ENCODE data around the gene SP9.

DNA sequence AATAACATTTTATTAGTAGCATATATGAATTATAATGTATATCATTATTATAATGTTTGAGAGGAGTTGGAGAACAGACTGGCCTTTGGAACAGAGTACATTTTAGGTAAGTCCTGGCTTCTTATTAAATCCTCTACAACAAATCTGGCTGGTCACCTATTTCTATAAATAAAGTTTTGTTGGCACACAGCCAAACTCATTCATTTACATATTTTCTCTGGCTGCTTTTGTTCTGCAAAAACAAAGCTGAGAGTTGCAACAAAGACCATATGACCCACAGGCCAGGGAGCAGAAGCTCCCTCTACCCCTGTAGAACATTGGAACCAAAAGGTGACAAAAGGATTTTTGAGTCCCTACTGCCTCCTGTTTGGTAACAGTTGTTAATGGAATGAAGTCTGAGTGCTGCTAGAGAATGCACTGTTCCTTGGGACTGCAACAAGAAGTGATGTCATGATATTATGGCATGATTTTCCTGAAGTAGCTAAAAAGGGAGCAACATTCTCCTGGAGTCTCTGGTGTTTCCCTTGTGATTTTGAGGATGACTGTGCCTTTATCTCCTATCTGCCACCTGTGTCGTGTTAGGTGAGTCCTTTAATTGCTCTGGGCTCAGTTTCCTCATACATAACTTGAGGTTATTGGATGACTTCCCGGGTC lies 22.0 kb upstream of the SP9 start:
- TF ChIP-seq, protein P1, sequence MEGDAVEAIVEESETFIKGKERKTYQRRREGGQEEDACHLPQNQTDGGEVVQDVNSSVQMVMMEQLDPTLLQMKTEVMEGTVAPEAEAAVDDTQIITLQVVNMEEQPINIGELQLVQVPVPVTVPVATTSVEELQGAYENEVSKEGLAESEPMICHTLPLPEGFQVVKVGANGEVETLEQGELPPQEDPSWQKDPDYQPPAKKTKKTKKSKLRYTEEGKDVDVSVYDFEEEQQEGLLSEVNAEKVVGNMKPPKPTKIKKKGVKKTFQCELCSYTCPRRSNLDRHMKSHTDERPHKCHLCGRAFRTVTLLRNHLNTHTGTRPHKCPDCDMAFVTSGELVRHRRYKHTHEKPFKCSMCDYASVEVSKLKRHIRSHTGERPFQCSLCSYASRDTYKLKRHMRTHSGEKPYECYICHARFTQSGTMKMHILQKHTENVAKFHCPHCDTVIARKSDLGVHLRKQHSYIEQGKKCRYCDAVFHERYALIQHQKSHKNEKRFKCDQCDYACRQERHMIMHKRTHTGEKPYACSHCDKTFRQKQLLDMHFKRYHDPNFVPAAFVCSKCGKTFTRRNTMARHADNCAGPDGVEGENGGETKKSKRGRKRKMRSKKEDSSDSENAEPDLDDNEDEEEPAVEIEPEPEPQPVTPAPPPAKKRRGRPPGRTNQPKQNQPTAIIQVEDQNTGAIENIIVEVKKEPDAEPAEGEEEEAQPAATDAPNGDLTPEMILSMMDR (conservative IDR thresholded peaks at IDR 0.05; ENCODE audit: low read length), result no peak
- no peak for TF ChIP-seq EZH2phosphoT487 (IDR thresholded peaks at IDR 0.05; ENCODE audit: borderline replicate concordance, low read depth, low read length)

Measured in OCI-LY7 (cell line).